A549 (cell line): Measurements from ENCODE around the gene NPAS2.

ENCODE experiments used
- CHD4 ChIP-seq: fragments of 200-600 bp; sonication (generic); IDR thresholded peaks from 2 replicates; pipeline ENCODE4 v1.6.1; 2016; ENCODE audit warnings: antibody characterized with exemption, mild to moderate bottlenecking, borderline replicate concordance
- CTCF ChIP-seq: fragments of >200 bp; sonication (Bioruptor Twin); formaldehyde crosslinking; IDR thresholded peaks from 3 replicates; pipeline ENCODE4 v1.5.1; 2016
- EP300 ChIP-seq, 2 experiments: fragments of >200 bp; sonication (Bioruptor Twin); formaldehyde crosslinking; IDR thresholded peaks; 2 replicates in 1 of 2; 3 replicates in 1 of 2; pipeline ENCODE4 v1.6.1; 2016 to 2017

- TF ChIP-seq CTCF (no peak), EP300 (IDR thresholded peaks at IDR 0.05) (no peak), CHD4 (no peak)
These were observed 114.8 kb downstream of the NPAS2 start for GRCh38 chr2:100934504-100935371.
